ENCODE measurements around the gene LRRC4B. TPM values are rescaled to one million over a fixed set of nuclear protein-coding genes. Genes with fewer than 3 reads are reported as not detected.
A peak's percentile ranks its signal among the peaks of the same experiment; 100 is the strongest.

LRRC4B gene
- total RNA-seq, 1 donor from 2014 or later, result 0.47 TPM

DNA sequence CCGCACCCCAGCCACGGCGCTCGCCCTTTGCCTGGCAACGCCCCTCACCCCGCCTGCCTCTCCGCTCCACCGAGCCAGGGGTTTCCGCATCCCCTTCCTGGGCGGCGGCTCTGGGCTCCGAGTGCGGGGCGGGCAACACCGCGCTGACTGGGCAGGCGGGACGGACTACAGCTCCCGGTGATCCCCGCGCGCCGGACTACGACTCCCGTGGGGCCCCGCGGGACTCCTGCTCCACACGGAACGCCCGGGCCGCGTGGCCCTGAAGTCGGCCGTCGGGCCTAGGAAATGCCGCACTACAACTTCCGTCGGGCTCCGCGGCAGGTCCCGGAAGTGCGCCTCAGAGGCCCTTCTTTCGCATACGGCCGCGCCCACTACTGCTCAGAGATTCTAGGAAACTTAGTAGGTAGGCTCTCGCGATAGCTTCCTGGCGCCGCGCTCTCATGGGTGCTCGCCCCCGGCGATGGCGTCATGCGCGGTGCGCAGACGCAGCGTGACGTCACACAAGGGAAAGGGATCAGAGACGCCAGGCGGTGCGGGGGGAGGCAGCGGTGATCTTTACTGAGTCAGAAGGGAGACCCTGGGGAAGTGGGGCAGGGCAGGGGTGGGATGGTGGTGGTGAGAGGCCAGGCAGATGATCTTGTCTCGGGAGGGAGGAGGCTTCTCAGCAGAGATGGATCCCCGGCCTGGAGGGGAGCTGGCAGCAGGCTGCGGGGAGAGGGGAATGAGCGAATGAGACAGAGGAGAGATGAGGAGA is 57.0 kb downstream of the LRRC4B start, which contains the start of gene JOSD2:
TSS of gene JOSD2 (minus strand) at position 123 of the 754 bp plus-strand sequence. CDS start 760 bp downstream, outside the sequence.
- intact Hi-C loops (cut with micrococcal nuclease), result no loop called here
- Histone ChIP-seq H3K36me3 (peaks cover 3% of the 10 kb centered on the region), H3K9me3 (replicated peaks) (no peaks in the 10 kb centered on the region), H3K27ac (replicated peaks) (peak within 1 kb of the TSS; percentile 85), H3K27me3 (ENCODE audit: low read depth) (no peaks in the 10 kb centered on the region), H3K4me3 (peak within 1 kb of the TSS; percentile 86), H3K4me1 (peaks cover 26% of the 10 kb centered on the region)
- TF ChIP-seq CTCF (IDR thresholded peaks at IDR 0.05; ENCODE audit: borderline replicate concordance), result no peak
- peak; percentile 99 for DNase-seq

DNA sequence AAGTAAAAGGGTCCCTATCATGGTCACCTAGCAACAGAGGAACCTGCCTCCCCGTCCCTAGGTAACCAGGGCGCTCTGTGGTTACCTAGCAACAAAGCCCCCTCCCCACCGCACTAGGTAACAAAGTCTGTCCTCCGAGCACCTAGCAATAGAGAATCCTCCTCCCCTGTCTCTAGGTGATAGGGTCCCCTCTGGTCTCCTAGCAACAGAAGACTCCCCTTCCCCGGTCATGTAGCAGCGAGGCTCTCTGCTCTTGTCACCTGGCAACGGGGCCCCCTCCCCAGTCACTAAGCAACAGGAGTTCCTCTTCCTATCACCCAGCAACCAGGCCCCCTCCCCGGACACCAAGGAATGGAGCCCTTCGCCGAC is 57.6 kb downstream of the LRRC4B start:
- H3K36me3 ChIP-seq, result peaks cover 8% of the 10 kb centered on the region
- no peaks in the 10 kb centered on the region for H3K27me3 ChIP-seq (ENCODE audit: low read depth)
- H3K4me1 ChIP-seq, result peaks cover 26% of the 10 kb centered on the region
- peak overlapping the region; percentile 86 for H3K4me3 ChIP-seq
- peak overlapping the region; percentile 85 for H3K27ac ChIP-seq (replicated peaks)
- no peak for DNase-seq
- no peaks in the 10 kb centered on the region for H3K9me3 ChIP-seq (replicated peaks)
- intact Hi-C loops (cut with micrococcal nuclease), result no loop called here
- no peak for TF ChIP-seq CTCF (IDR thresholded peaks at IDR 0.05; ENCODE audit: borderline replicate concordance)

- Histone ChIP-seq H3K27me3 (ENCODE audit: low read depth) (no peaks in the 10 kb centered on the region), H3K9me3 (replicated peaks) (no peaks in the 10 kb centered on the region), H3K27ac (replicated peaks) (peak overlapping the region; percentile 85), H3K4me1 (peaks cover 26% of the 10 kb centered on the region), H3K4me3 (peak overlapping the region; percentile 86), H3K36me3 (peaks cover 9% of the 10 kb centered on the region)
- DNase-seq, result no peak
- no peak for TF ChIP-seq CTCF (IDR thresholded peaks at IDR 0.05; ENCODE audit: borderline replicate concordance)
- intact Hi-C loops (cut with micrococcal nuclease), result no loop called here
Measured at GRCh38 chr19:50510121-50510670, 58.0 kb downstream of the LRRC4B start.

DNA sequence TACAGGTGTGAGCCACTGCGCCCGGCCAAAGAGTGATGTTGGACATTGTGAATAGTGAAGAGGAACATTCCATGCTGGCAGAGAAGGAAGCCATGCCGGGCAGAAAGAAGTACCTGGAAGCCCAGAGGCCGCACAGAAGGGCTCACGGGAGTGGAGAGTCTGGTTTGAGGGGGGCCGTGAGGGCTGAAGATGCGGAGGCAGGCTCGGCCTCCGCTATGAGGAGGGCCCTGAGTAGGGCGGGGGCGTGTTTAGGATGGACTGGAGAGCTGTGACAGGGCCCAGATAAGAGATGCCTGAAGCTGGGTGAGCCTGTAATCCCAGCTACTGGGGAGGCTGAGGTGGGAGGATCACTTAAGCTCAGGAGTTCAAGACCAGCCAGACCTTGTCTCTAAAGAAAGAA is 58.9 kb downstream of the LRRC4B start:
- no peak for DNase-seq
- no peak for TF ChIP-seq CTCF (IDR thresholded peaks at IDR 0.05; ENCODE audit: borderline replicate concordance)
- H3K9me3 ChIP-seq (replicated peaks), result no peaks in the 10 kb centered on the region
- intact Hi-C loops (cut with micrococcal nuclease), result no loop called here
- H3K36me3 ChIP-seq, result peaks cover 9% of the 10 kb centered on the region
- H3K27me3 ChIP-seq (ENCODE audit: low read depth), result no peaks in the 10 kb centered on the region
- H3K4me3 ChIP-seq, result peak overlapping the region; percentile 86
- no peak overlapping the region for H3K27ac ChIP-seq (replicated peaks)
- peaks cover 26% of the 10 kb centered on the region for H3K4me1 ChIP-seq

DNA sequence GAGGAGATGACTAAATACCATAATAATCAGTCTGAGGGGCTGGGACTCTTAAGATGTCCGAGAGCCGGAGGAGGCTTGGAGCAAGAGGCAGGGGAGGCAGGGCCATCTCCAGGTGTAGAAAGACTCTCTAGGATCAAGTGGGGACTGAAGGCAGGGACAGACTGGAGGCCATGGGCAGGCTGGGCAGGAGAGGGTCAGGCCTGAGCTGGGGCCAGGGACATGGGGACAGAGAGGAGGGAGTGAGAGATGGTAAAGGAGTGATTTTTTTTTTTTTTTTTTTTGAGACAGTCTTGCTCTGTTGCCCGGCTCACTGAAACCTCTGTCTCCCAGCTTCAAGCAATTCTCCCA is 59.4 kb downstream of the LRRC4B start:
- intact Hi-C loops (cut with micrococcal nuclease), result no loop called here
- Histone ChIP-seq H3K27me3 (ENCODE audit: low read depth) (no peaks in the 10 kb centered on the region), H3K36me3 (peaks cover 9% of the 10 kb centered on the region), H3K4me1 (peaks cover 26% of the 10 kb centered on the region), H3K9me3 (replicated peaks) (no peaks in the 10 kb centered on the region), H3K27ac (replicated peaks) (no peak overlapping the region), H3K4me3 (no peak overlapping the region)
- DNase-seq, result no peak
- TF ChIP-seq CTCF (IDR thresholded peaks at IDR 0.05; ENCODE audit: borderline replicate concordance), result no peak

All from left ventricle myocardium inferior (tissue), 1 donor.